ENCODE data around the gene BLOC1S5. TPM values are rescaled to one million over a fixed set of nuclear protein-coding genes. Genes with fewer than 3 reads are reported as not detected.

The BLOC1S5 gene
- total and polyA plus RNA-seq, 5 experiments from 2014 or later: 23.5 to 33.7 (median 28.5) TPM

DNA sequence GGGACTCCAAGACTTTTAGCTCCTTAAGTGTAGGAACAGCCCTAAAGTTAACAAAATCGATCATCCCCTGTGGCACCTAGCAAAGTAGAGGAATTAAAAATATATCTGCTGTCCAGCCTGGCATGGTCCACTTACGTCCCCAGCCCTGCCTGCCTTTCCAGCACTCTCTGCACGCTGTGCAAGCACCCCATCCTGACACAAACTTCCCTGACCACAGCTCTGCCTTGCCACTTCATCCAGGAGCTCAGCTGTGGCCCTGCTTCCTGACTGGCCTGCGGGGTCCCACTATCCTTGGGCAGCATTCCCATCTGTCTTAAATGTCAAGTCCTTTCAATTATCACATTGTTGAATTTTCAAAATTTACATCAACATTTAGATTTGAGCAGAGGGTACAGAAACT lies 39.0 kb downstream of the BLOC1S5 start:
- H3K4me3 Mint-ChIP-seq: no peak overlapping the region
- H3K27ac Mint-ChIP-seq: no peak overlapping the region
- H3K4me1 Mint-ChIP-seq: peaks cover 14 to 27% (median 17%) of the 10 kb centered on the region in 4 donors
- DNase-seq (no peak), ATAC-seq (no peak)
- POLR2A ChIA-PET: no interaction called here
- H3K27me3 Mint-ChIP-seq: no peaks in the 10 kb centered on the region
- H3K9me3 Mint-ChIP-seq: peaks cover 0 to 8% (median 0%) of the 10 kb centered on the region in 9 donors
- H3K36me3 Mint-ChIP-seq: peaks cover 5 to 64% (median 36%) of the 10 kb centered on the region in 3 donors

DNA sequence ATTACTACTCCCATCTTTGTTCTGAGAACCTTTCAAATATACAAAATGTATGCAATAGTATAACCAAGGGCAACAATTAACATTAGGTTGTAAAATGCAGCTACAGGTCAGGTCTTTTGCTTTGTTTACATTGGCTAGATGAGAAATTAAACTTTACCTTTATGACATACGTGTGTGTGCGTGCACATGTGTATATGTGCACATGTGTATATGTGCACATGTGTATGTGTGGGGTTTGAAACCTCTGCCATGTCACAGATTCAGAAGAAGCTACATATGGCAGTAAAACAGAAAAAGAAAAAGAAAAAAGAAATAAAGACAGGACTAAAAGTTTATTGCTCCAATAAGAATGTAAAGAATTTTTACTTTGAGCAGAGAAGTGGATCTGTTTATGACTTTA lies 40.6 kb downstream of the BLOC1S5 start:
- peaks cover 4 to 12% (median 7%) of the 10 kb centered on the region in 4 donors for H3K4me1 Mint-ChIP-seq
- ATAC-seq (no peak), DNase-seq (no peak)
- H3K36me3 Mint-ChIP-seq: peaks cover 5 to 59% (median 36%) of the 10 kb centered on the region in 3 donors
- no peak overlapping the region for H3K27ac Mint-ChIP-seq
- H3K27me3 Mint-ChIP-seq: no peaks in the 10 kb centered on the region
- POLR2A ChIA-PET: interaction anchor here (0.5 to 0.6 kb wide), 2 partner anchors 16 to 170 kb away, joined by 3 to 8 read pairs; no protein-coding TSS in a partner anchor
- H3K4me3 Mint-ChIP-seq: no peak overlapping the region
- H3K9me3 Mint-ChIP-seq: peaks cover 0 to 8% (median 0%) of the 10 kb centered on the region in 9 donors

DNA sequence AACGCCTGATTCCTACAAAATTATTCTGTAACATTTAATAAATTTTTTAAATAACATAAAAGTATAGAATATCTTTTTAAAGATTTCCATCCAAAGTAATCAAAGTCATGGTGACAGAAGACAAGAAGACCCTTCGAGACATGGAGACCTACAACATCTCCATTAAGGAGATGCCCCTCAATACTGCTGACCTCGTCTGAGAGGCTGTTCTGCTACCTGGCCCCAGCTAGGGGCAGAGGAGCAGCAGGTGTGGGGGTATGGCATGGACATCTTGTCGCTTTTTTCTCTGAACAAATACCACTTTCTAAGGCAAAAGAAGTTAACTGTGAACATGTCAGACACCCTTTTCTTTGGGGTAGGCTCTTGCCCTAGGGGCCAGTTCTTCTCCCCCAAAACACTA lies 44.1 kb downstream of the BLOC1S5 start:
- ATAC-seq (no peak), DNase-seq (no peak)
- peaks cover 5 to 61% (median 32%) of the 10 kb centered on the region in 3 donors for H3K36me3 Mint-ChIP-seq
- H3K4me3 Mint-ChIP-seq: no peak overlapping the region
- H3K4me1 Mint-ChIP-seq: peaks cover 0 to 14% (median 11%) of the 10 kb centered on the region in 4 donors
- no peaks in the 10 kb centered on the region for H3K27me3 Mint-ChIP-seq
- POLR2A ChIA-PET: no interaction called here
- peaks cover 0 to 8% (median 0%) of the 10 kb centered on the region in 9 donors for H3K9me3 Mint-ChIP-seq
- peak overlapping the region in 1 of 10 donors; percentile 41 for H3K27ac Mint-ChIP-seq

DNA sequence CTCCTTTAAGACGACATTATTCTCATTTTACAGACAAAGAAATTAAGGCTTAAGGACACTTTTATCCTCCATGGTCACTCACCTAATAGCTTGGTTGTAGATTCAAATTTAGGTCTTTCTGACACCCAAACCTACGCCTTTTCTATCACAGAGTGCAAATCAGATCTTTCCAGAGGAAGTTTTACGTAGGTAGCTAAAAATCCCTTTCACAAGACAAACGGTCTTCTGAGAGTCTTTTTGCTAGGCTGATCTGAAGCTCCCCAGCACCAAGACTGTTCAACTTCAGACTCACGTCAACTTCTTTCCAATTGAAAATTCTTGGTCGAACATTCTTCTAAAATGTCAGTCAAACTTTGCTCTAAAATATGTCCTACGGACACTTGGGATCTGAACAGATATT lies 46.5 kb downstream of the BLOC1S5 start:
- ATAC-seq: no peak
- Mint-ChIP-seq H3K36me3 (peaks cover 5 to 60% (median 31%) of the 10 kb centered on the region in 3 donors), H3K4me3 (peak overlapping the region in 4 of 10 donors; percentile 51 to 88 (median 74)), H3K27ac (peak overlapping the region in 4 of 10 donors; percentile 18 to 96 (median 69)), H3K4me1 (peaks cover 0 to 14% (median 11%) of the 10 kb centered on the region in 4 donors), H3K27me3 (no peaks in the 10 kb centered on the region), H3K9me3 (peaks cover 0 to 8% (median 0%) of the 10 kb centered on the region in 9 donors)
- no peak for DNase-seq
- POLR2A ChIA-PET: no interaction called here

DNA sequence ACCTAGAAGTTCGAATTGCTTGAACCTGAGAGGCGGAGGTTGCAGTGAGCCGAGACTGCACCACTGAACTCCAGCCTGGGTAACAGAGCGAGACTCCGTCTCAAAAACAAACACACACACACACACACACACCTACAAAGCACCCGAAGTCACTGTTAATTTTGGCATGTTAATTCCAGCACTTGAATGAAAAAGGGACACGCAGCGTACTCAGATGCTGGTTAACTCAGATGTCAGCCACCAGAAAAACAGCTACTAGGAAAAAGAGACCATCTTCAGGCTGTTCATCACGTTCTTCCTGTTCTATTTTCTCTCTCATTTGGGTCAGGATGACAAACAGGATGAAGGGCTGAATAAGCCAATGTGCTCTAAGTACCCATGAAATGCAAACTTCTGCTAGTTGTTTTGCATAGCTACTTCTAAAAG lies 46.9 kb downstream of the BLOC1S5 start:
- peak overlapping the region in 5 of 10 donors; percentile 18 to 96 (median 73) for H3K27ac Mint-ChIP-seq
- peak in 1 of 2 donors; percentile 52 for ATAC-seq
- H3K4me1 Mint-ChIP-seq: peaks cover 0 to 14% (median 11%) of the 10 kb centered on the region in 4 donors
- peaks cover 5 to 61% (median 30%) of the 10 kb centered on the region in 3 donors for H3K36me3 Mint-ChIP-seq
- POLR2A ChIA-PET: no interaction called here
- H3K4me3 Mint-ChIP-seq: peak overlapping the region in 4 of 10 donors; percentile 51 to 88 (median 74)
- H3K9me3 Mint-ChIP-seq: peaks cover 0 to 8% (median 0%) of the 10 kb centered on the region in 9 donors
- peak in 1 of 10 donors; percentile 38 for DNase-seq
- H3K27me3 Mint-ChIP-seq: no peaks in the 10 kb centered on the region

DNA sequence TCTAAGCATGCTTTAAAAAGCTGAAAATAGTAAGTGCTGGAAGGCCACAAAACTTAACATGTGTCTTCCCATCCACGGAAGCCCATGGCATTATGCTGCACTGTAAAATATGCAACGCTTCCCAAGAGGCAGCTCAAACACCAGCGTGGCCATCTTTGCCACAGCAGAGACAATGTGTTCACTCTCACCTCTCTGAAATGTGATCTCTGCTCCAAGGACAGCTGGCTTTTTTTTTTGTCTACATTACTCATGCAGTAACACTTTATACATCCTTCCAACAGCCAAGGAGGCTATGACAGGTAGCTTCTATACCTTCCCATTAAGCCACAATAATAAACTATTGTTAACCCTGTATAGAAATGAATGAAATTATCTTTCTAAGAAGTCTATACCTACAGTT lies 49.2 kb downstream of the BLOC1S5 start:
- Mint-ChIP-seq H3K36me3 (peaks cover 0 to 57% (median 23%) of the 10 kb centered on the region in 3 donors), H3K4me3 (no peak overlapping the region)
- POLR2A ChIA-PET: no interaction called here

DNA sequence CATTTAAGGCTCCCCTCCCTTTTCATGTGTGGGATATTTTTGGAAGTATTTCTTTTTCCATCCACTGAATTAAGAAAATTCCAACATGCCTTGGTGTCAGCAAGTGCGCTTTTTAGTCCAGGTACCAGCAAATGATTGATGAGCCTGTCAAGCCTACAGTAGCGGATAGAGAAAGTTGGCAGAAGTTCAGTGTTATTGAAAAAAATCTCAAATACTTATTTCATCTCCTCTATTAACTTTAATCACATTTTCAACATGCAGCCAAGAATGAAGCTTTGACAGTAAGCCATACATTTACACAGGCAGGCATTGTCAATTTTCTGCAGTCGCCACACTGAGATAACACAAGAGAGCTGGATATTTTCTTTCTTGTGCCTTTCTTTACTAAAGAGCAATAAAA lies 50.4 kb downstream of the BLOC1S5 start:
- no peak for ATAC-seq
- H3K36me3 Mint-ChIP-seq: peaks cover 0 to 59% (median 23%) of the 10 kb centered on the region in 3 donors
- DNase-seq: no peak
- H3K27ac Mint-ChIP-seq: no peak overlapping the region
- no peak overlapping the region for H3K4me3 Mint-ChIP-seq
- no peaks in the 10 kb centered on the region for H3K27me3 Mint-ChIP-seq
- H3K9me3 Mint-ChIP-seq: no peaks in the 10 kb centered on the region
- H3K4me1 Mint-ChIP-seq: peaks cover 0 to 12% (median 10%) of the 10 kb centered on the region in 4 donors
- POLR2A ChIA-PET: no interaction called here

More for the DNA sequence above, 49.2 kb downstream of the BLOC1S5 start:
- Mint-ChIP-seq H3K4me1 (peaks cover 0 to 12% (median 10%) of the 10 kb centered on the region in 4 donors), H3K27me3 (no peaks in the 10 kb centered on the region), H3K27ac (no peak overlapping the region), H3K9me3 (no peaks in the 10 kb centered on the region)
- DNase-seq (no peak), ATAC-seq (no peak)

DNA sequence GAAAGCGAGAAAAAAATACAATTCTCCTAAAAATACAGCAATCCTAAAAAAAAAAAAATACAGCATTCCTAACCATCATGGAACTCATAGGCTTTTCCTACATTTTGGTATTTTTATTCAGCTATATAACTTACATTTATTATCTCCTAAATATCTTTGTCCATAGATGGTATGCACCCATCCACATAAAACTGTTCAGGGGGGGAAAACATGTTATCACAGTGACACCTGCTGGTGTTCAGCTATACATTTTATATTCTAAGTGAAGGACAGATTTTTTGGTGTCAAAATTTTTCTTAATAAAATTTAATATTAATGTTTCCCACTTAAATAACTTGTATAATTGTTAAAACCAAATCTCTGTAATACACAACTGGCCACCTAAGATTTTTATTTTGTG lies 58.0 kb downstream of the BLOC1S5 start:
- peak in 3 of 10 donors; percentile 4 to 10 (median 7) for DNase-seq
- H3K36me3 Mint-ChIP-seq: peaks cover 0 to 15% (median 2%) of the 10 kb centered on the region in 3 donors
- H3K4me3 Mint-ChIP-seq: no peak overlapping the region
- H3K9me3 Mint-ChIP-seq: no peaks in the 10 kb centered on the region
- H3K27ac Mint-ChIP-seq: no peak overlapping the region
- H3K4me1 Mint-ChIP-seq: peaks cover 0 to 6% (median 4%) of the 10 kb centered on the region in 4 donors
- H3K27me3 Mint-ChIP-seq: no peaks in the 10 kb centered on the region
- POLR2A ChIA-PET: interaction anchor here (0.7 kb wide), 1 partner anchor 727 kb away, joined by 4 read pairs; no protein-coding TSS in a partner anchor
- ATAC-seq: no peak

DNA sequence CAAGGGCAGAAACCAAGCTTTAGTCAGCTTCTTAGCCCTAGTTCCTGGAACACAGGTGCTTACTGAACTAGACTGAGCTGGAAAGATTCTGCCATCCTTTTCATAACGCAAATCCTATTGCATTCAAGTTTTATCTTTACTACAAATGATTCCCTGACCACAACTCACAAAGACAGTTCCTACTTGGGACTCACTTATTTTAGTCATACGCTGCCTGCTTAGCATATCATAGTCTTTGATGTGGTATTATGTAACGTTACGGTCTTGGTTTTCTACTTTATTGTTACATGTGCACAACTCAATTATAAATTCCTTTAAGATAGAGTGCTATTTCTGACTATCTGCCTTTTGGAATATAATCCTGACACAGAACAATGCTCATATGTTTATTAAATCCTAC lies 59.1 kb downstream of the BLOC1S5 start:
- ATAC-seq: no peak
- Mint-ChIP-seq H3K27ac (no peak overlapping the region), H3K9me3 (no peaks in the 10 kb centered on the region), H3K4me1 (peaks cover 0 to 6% (median 4%) of the 10 kb centered on the region in 4 donors), H3K27me3 (no peaks in the 10 kb centered on the region), H3K4me3 (no peak overlapping the region), H3K36me3 (peaks cover 0 to 7% (median 5%) of the 10 kb centered on the region in 3 donors)
- no peak for DNase-seq
- POLR2A ChIA-PET: no interaction called here

DNA sequence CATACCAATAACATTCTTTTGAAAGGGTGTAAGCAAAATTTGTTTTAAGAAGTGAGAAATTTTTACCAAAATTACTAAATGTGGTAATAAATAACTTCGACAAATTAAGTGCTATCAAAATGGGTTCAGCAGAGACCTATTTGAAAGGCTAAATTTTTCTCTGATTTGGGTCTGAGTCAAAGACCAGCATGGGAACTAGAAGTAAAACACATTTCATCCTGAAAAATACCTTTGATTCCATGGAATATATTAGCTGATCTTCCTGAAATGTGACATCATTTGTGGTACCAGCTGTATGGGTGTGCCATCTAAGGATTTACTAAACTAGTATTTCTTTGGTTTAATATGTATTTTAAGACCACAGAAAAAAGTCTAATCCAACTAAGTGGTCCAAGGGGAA lies 63.6 kb downstream of the BLOC1S5 start:
- Mint-ChIP-seq H3K27ac (no peak overlapping the region), H3K4me1 (peaks cover 0 to 10% (median 4%) of the 10 kb centered on the region in 4 donors), H3K36me3 (peaks cover 0 to 11% (median 5%) of the 10 kb centered on the region in 3 donors), H3K9me3 (no peaks in the 10 kb centered on the region), H3K27me3 (no peaks in the 10 kb centered on the region), H3K4me3 (no peak overlapping the region)
- no peak for DNase-seq
- no peak for ATAC-seq
- POLR2A ChIA-PET: no interaction called here

DNA sequence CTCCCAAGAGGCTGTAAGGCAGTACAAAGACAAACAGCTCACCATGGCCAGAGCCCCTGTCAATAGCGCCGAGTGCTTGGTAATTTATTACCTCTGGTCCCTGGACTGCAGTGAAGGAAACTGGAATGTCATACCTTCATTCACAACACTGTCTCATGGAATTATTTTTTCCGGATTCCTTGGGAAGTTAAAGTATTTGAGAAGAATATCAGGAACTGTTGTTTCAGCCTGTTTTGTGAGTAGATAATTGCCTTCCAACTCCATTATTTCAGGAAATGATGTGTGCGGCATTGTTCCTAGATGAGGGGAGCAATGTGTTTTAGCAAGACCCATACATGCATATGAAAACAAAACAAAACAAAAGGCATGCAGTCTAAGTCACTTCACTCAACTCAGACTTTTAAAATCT lies 64.0 kb downstream of the BLOC1S5 start:
- Mint-ChIP-seq H3K4me3 (no peak overlapping the region), H3K27ac (no peak overlapping the region), H3K9me3 (no peaks in the 10 kb centered on the region), H3K27me3 (no peaks in the 10 kb centered on the region), H3K36me3 (peaks cover under 1 to 13% (median 5%) of the 10 kb centered on the region in 3 donors), H3K4me1 (peaks cover 0 to 7% (median 3%) of the 10 kb centered on the region in 4 donors)
- POLR2A ChIA-PET: no interaction called here
- DNase-seq (no peak), ATAC-seq (no peak)

DNA sequence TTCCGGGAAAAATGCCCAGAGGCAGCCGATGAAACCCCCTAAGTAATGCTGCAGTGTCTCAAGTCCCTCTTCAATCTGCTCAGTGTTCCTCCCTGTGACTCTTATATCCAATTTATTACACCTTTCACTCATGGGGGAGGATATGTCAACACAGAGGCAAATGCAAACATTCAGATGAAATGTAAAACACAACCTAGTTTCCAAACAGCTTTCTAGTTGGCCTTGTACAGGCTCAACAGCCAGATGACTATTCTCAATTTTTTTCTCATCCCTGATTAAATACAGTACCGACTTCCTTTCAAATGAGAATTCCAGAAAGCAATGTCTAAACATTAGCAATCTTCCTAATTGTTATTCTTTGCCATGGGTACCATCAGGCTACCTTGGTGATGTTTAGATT lies 65.0 kb downstream of the BLOC1S5 start:
- DNase-seq (no peak), ATAC-seq (no peak)
- no peak overlapping the region for H3K27ac Mint-ChIP-seq
- peaks cover 0 to 3% (median 1%) of the 10 kb centered on the region in 4 donors for H3K4me1 Mint-ChIP-seq
- peaks cover 0 to 2% (median 0%) of the 10 kb centered on the region in 9 donors for H3K9me3 Mint-ChIP-seq
- H3K36me3 Mint-ChIP-seq: peaks cover 5 to 13% (median 7%) of the 10 kb centered on the region in 3 donors
- POLR2A ChIA-PET: no interaction called here
- H3K4me3 Mint-ChIP-seq: no peak overlapping the region
- H3K27me3 Mint-ChIP-seq: no peaks in the 10 kb centered on the region

DNA sequence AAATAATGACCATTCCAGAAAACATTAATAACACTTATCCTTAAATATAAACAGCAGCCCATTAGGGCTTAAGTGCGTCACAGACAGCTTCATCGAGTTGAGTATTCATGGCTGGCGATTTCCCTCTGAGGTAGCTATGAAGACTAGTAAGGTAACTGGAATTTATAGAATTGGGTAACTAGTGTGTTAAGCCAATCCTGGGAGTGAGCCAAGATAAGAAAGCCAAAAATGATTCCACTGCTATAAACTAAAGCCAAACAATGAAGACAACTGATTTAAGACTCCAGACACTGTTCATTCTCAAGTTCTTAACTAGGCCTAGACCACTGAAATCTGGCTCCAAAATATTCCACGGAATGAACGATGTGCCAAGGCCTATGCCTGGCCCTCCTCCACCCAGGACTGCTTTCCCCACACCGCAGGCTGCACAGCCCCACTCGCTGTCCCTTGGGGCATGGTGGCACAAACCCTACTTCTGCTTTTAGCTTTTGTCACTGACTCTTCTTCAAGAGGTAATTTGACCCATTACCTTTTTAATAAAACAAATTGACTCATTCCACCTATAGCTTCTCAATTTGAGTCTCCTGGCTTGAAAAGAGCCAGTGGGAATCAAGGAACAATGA lies 66.0 kb downstream of the BLOC1S5 start:
- Mint-ChIP-seq H3K4me3 (no peak overlapping the region), H3K9me3 (peaks cover 0 to 5% (median 0%) of the 10 kb centered on the region in 9 donors), H3K36me3 (peaks cover 5 to 20% (median 10%) of the 10 kb centered on the region in 3 donors), H3K27ac (no peak overlapping the region), H3K27me3 (no peaks in the 10 kb centered on the region), H3K4me1 (peaks cover 0 to 3% (median 1%) of the 10 kb centered on the region in 4 donors)
- DNase-seq (no peak), ATAC-seq (no peak)
- POLR2A ChIA-PET: no interaction called here
